Upper lobe of left lung (tissue), 6 donors: ENCODE measurements around the gene IFITM2. TPM values are rescaled to one million over a fixed set of nuclear protein-coding genes. Genes with fewer than 3 reads are reported as not detected.
"Not testable (repeated sequence)": the region's sequence is repeated elsewhere in the genome, so short reads cannot be mapped to it uniquely, and the experiment has no call there.

ENCODE experiments used
- ATAC-seq, 2 donors: fragments of 200-7000 bp; cut with Tn5 transposase; one replicate each; pipeline ENCODE4 v1.9.1; 2022; ENCODE audit warnings: mild to moderate bottlenecking in 2 of 2, moderate library complexity in 2 of 2; ENCODE audit not compliant: low FRiP score in 2 of 2
- DNase-seq, 2 donors: peaks; one replicate each; pipeline ENCODE4 v3.0.0-alpha.2; 2019 to 2020
- H3K27ac ChIP-seq, 4 donors: fragments of 200-600 bp; sonication (generic); one replicate each; pipeline ENCODE4 v1.5.1; 2016 to 2019
- H3K27me3 ChIP-seq, 4 donors: fragments of 200-600 bp; sonication (generic); one replicate each; pipeline ENCODE4 v1.5.1; 2017 to 2019
- H3K36me3 ChIP-seq, 4 donors: fragments of 200-600 bp; sonication (generic); one replicate each; pipeline ENCODE4 v1.5.1; 2016 to 2019
- H3K4me1 ChIP-seq, 4 donors: fragments of 200-600 bp; sonication (generic); one replicate each; pipeline ENCODE4 v1.5.1; 2018 to 2019
- H3K4me3 ChIP-seq, 4 donors: fragments of 200-600 bp; sonication (generic); one replicate each; pipeline ENCODE4 v1.5.1; 2017 to 2019; ENCODE audit warnings: mild to moderate bottlenecking in 2 of 4, moderate library complexity in 1 of 4
- H3K9me3 ChIP-seq, 4 donors: fragments of 200-600 bp; sonication (generic); one replicate each; pipeline ENCODE4 v1.5.1; 2018 to 2019
- CTCF ChIP-seq, 6 experiments: fragments of 450-650 bp in 4 of 6; fragments of 200-600 bp in 2 of 6; sonication (generic) in 2 of 6; IDR thresholded peaks; one replicate each; pipeline ENCODE4 v1.5.1; 2016 to 2019; ENCODE audit warnings: antibody characterized with exemption in 6 of 6
- EP300 ChIP-seq, 4 donors: sonication (generic); formaldehyde crosslinking; IDR thresholded peaks; one replicate each; pipeline ENCODE4 v1.5.1; 2017; ENCODE audit warnings: antibody characterized with exemption in 4 of 4, control low read depth in 2 of 4
- POLR2A ChIP-seq, 4 donors: fragments of 450-650 bp; IDR thresholded peaks; one replicate each; pipeline ENCODE4 v1.5.1; 2016 to 2017; ENCODE audit warnings: antibody characterized with exemption in 4 of 4, mild to moderate bottlenecking in 2 of 4
- POLR2AphosphoS5 ChIP-seq, 2 donors: sonication (generic); formaldehyde crosslinking; IDR thresholded peaks; one replicate each; pipeline ENCODE4 v1.5.1; 2017; ENCODE audit warnings: antibody characterized with exemption in 2 of 2
- WGBS, 2 donors: methylation state at CpG; one replicate each; pipeline ENCODE4 v1.1.5; 2017 to 2018; 5-methylcytosine and 5-hydroxymethylcytosine counted together
- total RNA-seq, 6 donors: library from RNA; depleted of rRNA in 4 of 6; stranded (reverse); fragments of >200 nt in 4 of 6; gene quantifications; one replicate each; pipeline versions ENCODE4 v1.1.0 to v1.2.1, GENCODE V29; 2016 to 2021
- donor health status: DM: no; HTN: no; CAD: no; lungs with moderate emphysema.
- donor health status: DM: no; HTN: yes; CAD: no; lungs with severe emphysema.

Gene IFITM2
- total RNA-seq, 6 donors from 2014 or later = 113 to 704 (median 271) TPM

- not testable (repeated sequence) for H3K9me3 ChIP-seq, H3K27me3 ChIP-seq, H3K36me3 ChIP-seq
- peaks cover 20 to 39% (median 31%) of the 10 kb centered on the region in 4 donors for H3K4me1 ChIP-seq
- TF ChIP-seq CTCF (IDR thresholded peaks at IDR 0.05) = peak in 4 of 6 experiments; percentile 4 to 38 (median 24)
- peak; percentile 10 to 50 for TF ChIP-seq POLR2AphosphoS5 (IDR thresholded peaks at IDR 0.05)
- H3K27ac ChIP-seq = peak overlapping the region; percentile 91 to 99 (median 97)
- WGBS, 2 donors = 24 to 28% methylated on average over 11 to 16 of the region's 29 CpGs
- DNase-seq = peak; percentile 34 to 89
- ATAC-seq = peak; percentile 49 to 70
- peak overlapping the region; percentile 59 to 79 (median 70) for H3K4me3 ChIP-seq
Observed at GRCh38 chr11:319121-319887, 11.7 kb downstream of the IFITM2 start.

GRCh38 chr11:319888-320273, 12.3 kb downstream of the IFITM2 start:
- Histone ChIP-seq H3K4me1 (peaks cover 25 to 36% (median 34%) of the 10 kb centered on the region in 4 donors), H3K27ac (peak overlapping the region; percentile 91 to 99 (median 97)), H3K4me3 (peak overlapping the region; percentile 59 to 79 (median 70))
- ATAC-seq (peak; percentile 11 to 37), DNase-seq (peak in 1 of 2 donors; percentile 27)
- not testable (repeated sequence) for H3K36me3 ChIP-seq, H3K27me3 ChIP-seq, H3K9me3 ChIP-seq
- WGBS, 2 donors = 10 to 39% methylated on average over 4 to 9 of the region's 10 CpGs

DNA sequence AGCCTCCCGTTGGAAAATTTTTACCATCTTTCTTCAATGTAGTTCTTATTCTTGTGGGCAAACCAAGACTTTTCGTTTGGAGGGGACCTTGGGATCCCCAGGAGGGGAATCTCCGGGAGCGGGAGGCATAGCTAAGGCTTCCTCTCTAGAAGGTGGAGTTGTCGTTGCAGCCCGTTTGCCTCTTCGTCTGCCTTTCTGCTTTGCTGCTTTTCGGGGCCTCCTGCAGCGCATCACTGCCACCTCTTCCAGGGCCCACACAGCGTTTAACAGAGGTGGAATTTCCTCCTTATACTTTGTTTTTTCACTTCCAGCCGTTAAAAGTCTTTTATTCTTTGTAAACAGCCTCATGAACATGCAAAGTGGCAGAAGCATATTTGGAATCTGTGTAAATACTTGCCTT, 16.5 kb downstream of the IFITM2 start:
- no peak for TF ChIP-seq POLR2AphosphoS5 (IDR thresholded peaks at IDR 0.05)
- no peak for TF ChIP-seq POLR2A (IDR thresholded peaks at IDR 0.05)
- no peak for TF ChIP-seq EP300 (IDR thresholded peaks at IDR 0.05)
- TF ChIP-seq CTCF (IDR thresholded peaks at IDR 0.05) = no peak
- no peak for ATAC-seq
- Histone ChIP-seq H3K4me1 (peaks cover 30 to 45% (median 37%) of the 10 kb centered on the region in 4 donors), H3K9me3 (no peaks in the 10 kb centered on the region), H3K27ac (peak overlapping the region in 2 of 4 donors; percentile 85 to 90), H3K27me3 (no peaks in the 10 kb centered on the region), H3K4me3 (no peak overlapping the region), H3K36me3 (peaks cover 0 to 4% (median 0%) of the 10 kb centered on the region in 4 donors)
- DNase-seq = no peak
- WGBS, 2 donors = 55 to 78% methylated on average over 11 of the region's 11 CpGs

DNA sequence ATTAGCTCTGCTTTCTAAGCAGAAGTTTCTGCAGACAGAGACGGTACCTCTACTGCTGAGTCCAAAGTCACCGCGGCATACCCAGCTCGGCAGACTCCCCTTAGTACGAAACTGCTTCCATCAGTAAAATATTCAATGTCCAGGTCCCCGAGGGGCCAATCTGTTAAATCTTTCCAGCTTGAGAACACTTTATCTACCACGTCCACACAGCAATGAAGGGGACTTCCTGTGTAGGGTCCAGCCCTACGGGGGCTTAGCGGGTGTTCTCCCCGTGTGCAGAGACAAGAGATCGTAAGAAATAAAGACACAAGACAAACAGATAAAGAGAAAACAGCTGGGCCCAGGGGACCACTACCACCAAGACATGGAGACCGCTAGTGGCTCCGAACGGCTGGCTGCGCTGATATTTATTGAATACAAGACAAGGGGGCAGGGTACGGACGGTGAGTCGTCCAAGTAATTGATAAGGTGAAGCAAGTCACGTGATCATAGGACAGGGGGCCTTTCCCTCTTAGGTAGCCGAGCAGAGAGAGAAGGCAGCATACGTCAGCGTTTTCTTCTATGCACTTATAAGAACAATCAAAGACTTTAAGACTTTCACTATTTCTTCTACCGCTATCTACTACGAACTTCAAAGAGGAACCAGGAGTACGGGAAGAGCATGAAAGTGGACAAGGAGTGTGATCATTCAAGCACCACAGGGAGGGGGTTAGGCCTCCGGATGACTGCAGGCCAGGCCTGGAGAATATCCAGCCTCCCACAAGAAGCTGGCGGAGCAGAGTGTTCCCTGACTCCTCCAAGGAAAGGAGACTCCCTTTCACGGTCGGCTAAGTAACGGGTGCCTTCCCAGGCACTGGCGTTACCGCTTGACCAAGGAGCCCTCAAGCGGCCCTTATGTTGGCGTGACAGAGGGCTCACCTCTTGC, 17.2 kb downstream of the IFITM2 start:
- DNase-seq, H3K9me3 ChIP-seq, H3K36me3 ChIP-seq, H3K27me3 ChIP-seq, ATAC-seq, H3K4me3 ChIP-seq: not testable (repeated sequence)
- Histone ChIP-seq H3K4me1 (peaks cover 30 to 45% (median 35%) of the 10 kb centered on the region in 4 donors), H3K27ac (peak overlapping the region; percentile 1 to 95 (median 91))
- 52 to 60% methylated on average over 26 to 28 of the region's 34 CpGs for WGBS, 2 donors

DNA sequence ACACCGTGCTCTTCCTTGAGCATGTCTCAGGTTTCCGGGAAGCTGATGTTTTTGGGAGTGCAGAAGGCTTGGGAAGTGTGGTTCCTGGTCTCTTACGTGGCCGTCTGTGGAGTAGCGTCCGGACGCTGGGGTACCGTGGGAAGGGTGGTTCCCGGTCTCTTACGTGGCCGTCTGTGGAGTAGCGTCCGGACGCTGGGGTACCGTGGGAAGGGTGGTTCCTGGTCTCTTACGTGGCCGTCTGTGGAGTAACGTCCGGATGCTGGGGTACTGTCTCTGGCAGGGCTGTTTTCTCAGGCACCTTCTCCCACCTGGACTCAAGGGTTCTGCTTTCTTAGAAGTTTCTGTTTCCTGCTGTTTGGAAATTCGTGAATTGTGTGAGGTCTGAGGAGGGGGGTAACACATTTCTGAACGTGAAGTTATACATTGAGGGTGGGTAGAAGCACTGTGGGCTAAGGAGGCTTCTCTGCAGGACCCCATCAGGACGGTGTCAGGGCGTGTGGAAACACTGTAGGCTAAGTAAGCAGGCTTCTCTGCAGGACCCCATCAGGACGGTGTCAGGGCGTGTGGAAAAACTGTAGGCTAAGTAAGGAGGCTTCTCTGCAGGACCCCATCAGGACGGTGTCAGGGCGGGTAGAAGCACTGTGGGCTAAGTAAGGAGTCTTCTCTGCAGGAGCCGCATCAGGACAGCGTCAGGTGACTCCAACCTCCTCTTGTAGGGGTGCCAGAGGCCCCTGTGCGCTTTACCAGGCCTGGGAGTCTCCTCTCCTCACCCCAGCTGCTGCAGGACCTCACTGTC, 18.4 kb downstream of the IFITM2 start:
- ATAC-seq = no peak
- H3K4me1 ChIP-seq = peaks cover 29 to 45% (median 34%) of the 10 kb centered on the region in 4 donors
- H3K9me3 ChIP-seq = no peaks in the 10 kb centered on the region
- no peak overlapping the region for H3K4me3 ChIP-seq
- 83 to 87% methylated on average over 30 of the region's 30 CpGs for WGBS, 2 donors
- no peak for DNase-seq
- H3K36me3 ChIP-seq = no peaks in the 10 kb centered on the region
- H3K27me3 ChIP-seq = no peaks in the 10 kb centered on the region
- no peak for TF ChIP-seq POLR2A (IDR thresholded peaks at IDR 0.05)
- TF ChIP-seq CTCF (IDR thresholded peaks at IDR 0.05) = no peak
- TF ChIP-seq POLR2AphosphoS5 (IDR thresholded peaks at IDR 0.05) = no peak
- TF ChIP-seq EP300 (IDR thresholded peaks at IDR 0.05) = no peak
- peak overlapping the region; percentile 87 to 95 (median 91) for H3K27ac ChIP-seq
